Activated CD4-positive, alpha-beta T cell treated with anti-CD3 and anti-CD28 coated beads, Interleukin-2, amount 10 ng/mL, durations not matched to agents 7 days and 5 days (primary cell): Measurements from ENCODE around the gene MRPS27. TPM values are rescaled to one million over a fixed set of nuclear protein-coding genes. Genes with fewer than 3 reads are reported as not detected.

Source experiments
- CTCF ChIA-PET: fragments of 350-600 bp; sonication (Branson Sonifier 250); formaldehyde crosslinking; loops from one replicate; lab custom pipeline; 2021; ENCODE audit warnings: antibody characterized with exemption; lab: Charles Lee
- POLR2A ChIA-PET: fragments of 350-600 bp; sonication (Branson Sonifier 250); formaldehyde crosslinking; loops from one replicate; lab custom pipeline; 2021; ENCODE audit warnings: antibody characterized with exemption; lab: Charles Lee
- DNase-seq: peaks from one replicate; pipeline ENCODE4 v3.0.0-alpha.2; 2020
- H3K27ac Mint-ChIP-seq: one replicate; pipeline ENCODE4 v1.8.0; 2021; ENCODE audit warnings: mild to moderate bottlenecking, moderate library complexity, mixed read lengths
- H3K27me3 Mint-ChIP-seq: one replicate; pipeline ENCODE4 v1.8.0; 2021; ENCODE audit warnings: mixed read lengths
- H3K36me3 Mint-ChIP-seq: one replicate; pipeline ENCODE4 v1.8.0; 2021; ENCODE audit warnings: low read depth, mixed read lengths
- H3K4me1 Mint-ChIP-seq: one replicate; pipeline ENCODE4 v1.8.0; 2021; ENCODE audit warnings: mixed read lengths
- H3K4me3 Mint-ChIP-seq: one replicate; pipeline ENCODE4 v1.8.0; 2021; ENCODE audit warnings: mild to moderate bottlenecking, moderate library complexity, mixed read lengths
- H3K9me3 Mint-ChIP-seq: one replicate; pipeline ENCODE4 v1.8.0; 2021; ENCODE audit warnings: mixed read lengths
- total RNA-seq, 2 experiments: library from RNA; stranded (reverse); gene quantifications; one replicate each; pipeline ENCODE4 v1.2.3, GENCODE V29; 2021

The MRPS27 gene
- total RNA-seq, 2 experiments from 2014 or later, result 49.2 to 63.4 TPM

- Mint-ChIP-seq H3K9me3 (no peaks in the 10 kb centered on the region), H3K4me3 (no peak overlapping the region), H3K27ac (no peak overlapping the region), H3K36me3 (peaks cover under 1% of the 10 kb centered on the region), H3K4me1 (no peaks in the 10 kb centered on the region), H3K27me3 (no peaks in the 10 kb centered on the region)
- DNase-seq, result no peak
- ChIA-PET CTCF (no interaction called here), POLR2A (no interaction called here)
These were observed 107.9 kb downstream of the MRPS27 start for GRCh38 chr5:72212171-72212570.

GRCh38 chr5:72210888-72211678 is 109.0 kb downstream of the MRPS27 start:
- CTCF ChIA-PET, result no interaction called here
- no peak overlapping the region for H3K4me3 Mint-ChIP-seq
- no peaks in the 10 kb centered on the region for H3K27me3 Mint-ChIP-seq
- no peak overlapping the region for H3K27ac Mint-ChIP-seq
- H3K36me3 Mint-ChIP-seq, result no peaks in the 10 kb centered on the region
- POLR2A ChIA-PET, result no interaction called here
- H3K4me1 Mint-ChIP-seq, result no peaks in the 10 kb centered on the region
- no peaks in the 10 kb centered on the region for H3K9me3 Mint-ChIP-seq
- no peak for DNase-seq

DNA sequence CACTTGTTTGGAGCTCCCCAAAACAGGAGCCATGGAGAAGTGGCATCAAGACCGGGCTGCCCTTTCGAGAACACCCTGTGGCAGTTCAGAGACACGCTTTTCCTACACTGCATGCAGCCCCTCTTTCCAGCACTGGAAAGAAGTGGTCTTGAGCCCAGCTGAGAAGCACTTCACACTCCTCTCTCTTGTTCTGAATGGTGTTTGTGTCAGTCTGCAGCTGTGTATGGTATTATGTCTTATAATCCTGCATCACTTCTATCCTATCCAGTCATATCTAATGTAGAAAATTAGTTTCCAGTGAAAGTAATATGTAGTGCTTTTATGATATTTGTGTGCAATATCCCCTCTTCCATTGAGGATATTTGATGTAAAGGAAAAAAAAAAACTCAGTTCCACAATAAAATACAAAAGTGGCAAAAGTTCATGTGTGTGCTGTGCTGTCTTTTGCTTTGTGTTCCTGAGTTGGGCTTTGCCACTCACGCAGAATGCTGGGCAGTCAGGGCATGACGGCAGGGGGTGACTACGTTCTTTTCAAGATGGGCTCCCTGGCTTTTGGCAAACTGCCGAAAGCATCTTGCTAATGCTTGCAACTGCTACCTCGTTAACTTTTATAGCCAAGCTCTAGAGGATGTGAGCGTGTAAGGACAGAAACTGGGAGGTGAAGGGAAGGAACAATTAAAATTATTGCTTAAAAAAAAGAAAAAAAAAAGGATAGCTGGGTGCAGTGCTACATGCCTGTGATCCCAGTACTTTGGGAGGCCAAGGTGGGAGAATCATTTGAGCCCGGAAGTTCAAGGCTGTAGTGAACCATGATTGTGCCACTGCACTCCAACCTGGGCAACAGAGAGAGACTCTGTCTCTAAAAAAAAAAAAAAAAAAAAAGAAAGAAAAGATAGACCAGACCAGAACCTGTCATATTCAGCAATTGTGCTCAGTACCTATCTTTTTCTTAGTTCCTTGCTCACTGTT is 110.6 kb downstream of the MRPS27 start:
- no peak for DNase-seq
- Mint-ChIP-seq H3K27me3 (no peaks in the 10 kb centered on the region), H3K4me1 (no peaks in the 10 kb centered on the region), H3K4me3 (no peak overlapping the region), H3K36me3 (no peaks in the 10 kb centered on the region), H3K9me3 (no peaks in the 10 kb centered on the region), H3K27ac (no peak overlapping the region)
- ChIA-PET CTCF (interaction anchor here (1.0 kb wide), 1 partner anchor 99 kb away, joined by 3 read pairs; no protein-coding TSS in a partner anchor), POLR2A (no interaction called here)

DNA sequence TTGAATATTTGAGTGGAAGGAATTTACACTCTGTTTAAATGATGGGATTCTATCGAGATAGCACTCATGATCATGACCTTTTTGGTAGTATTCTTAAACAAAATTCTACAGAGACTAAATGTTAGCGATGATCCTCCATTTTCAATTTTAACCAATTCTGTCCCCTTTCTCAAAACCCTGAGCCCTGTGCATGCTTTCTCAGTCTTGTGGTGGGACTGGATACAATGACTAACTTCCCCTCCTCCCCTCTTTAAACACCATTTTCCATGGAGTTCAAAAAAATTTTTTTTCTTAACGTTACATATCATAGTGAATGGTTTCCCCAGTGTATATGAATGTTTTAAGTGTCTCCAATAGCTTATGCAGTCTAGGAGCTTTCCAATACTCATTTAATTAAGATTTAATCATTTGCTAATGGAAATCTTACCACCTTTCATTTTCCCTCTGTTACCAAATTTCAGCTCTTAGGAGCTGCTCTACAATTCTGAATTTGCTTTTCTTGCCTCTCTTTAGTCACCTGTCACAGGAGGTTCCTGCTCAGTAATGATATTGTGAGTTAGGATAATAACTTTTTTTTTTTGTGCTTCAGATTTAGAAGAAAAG is 111.6 kb downstream of the MRPS27 start:
- no peak for DNase-seq
- Mint-ChIP-seq H3K36me3 (no peaks in the 10 kb centered on the region), H3K4me1 (no peaks in the 10 kb centered on the region), H3K27me3 (no peaks in the 10 kb centered on the region), H3K9me3 (no peaks in the 10 kb centered on the region), H3K27ac (no peak overlapping the region), H3K4me3 (no peak overlapping the region)
- POLR2A ChIA-PET, result no interaction called here
- CTCF ChIA-PET, result interaction anchor here (0.6 to 1.0 kb wide), 2 partner anchors 30 to 100 kb away, joined by 3 read pairs; no protein-coding TSS in a partner anchor

GRCh38 chr5:72206994-72207393 is 113.0 kb downstream of the MRPS27 start:
- Mint-ChIP-seq H3K4me3 (no peak overlapping the region), H3K27ac (no peak overlapping the region), H3K9me3 (no peaks in the 10 kb centered on the region), H3K4me1 (no peaks in the 10 kb centered on the region), H3K27me3 (no peaks in the 10 kb centered on the region), H3K36me3 (no peaks in the 10 kb centered on the region)
- CTCF ChIA-PET, result no interaction called here
- POLR2A ChIA-PET, result no interaction called here
- no peak for DNase-seq

DNA sequence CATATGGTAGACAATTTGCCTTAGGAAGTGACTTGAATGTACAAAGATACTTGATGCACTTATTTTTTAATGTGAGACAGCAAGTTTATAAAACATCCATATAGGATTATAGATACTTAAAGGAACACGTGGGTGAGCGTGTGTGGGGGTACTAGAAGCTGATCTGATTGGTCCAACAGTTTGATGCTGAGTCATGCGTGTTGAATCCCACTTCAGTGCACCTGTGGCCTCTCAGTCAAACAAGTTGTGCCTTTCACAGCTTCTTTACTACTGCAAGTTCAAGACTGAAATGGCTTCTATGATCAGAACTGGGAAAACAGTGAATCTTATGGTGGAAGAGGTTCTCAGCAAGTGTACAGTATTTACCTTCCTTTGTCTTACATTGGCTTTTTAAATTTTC is 113.9 kb downstream of the MRPS27 start:
- Mint-ChIP-seq H3K4me3 (no peak overlapping the region), H3K9me3 (no peaks in the 10 kb centered on the region), H3K27ac (no peak overlapping the region), H3K36me3 (no peaks in the 10 kb centered on the region), H3K4me1 (no peaks in the 10 kb centered on the region), H3K27me3 (no peaks in the 10 kb centered on the region)
- POLR2A ChIA-PET, result no interaction called here
- DNase-seq, result no peak
- CTCF ChIA-PET, result no interaction called here

DNA sequence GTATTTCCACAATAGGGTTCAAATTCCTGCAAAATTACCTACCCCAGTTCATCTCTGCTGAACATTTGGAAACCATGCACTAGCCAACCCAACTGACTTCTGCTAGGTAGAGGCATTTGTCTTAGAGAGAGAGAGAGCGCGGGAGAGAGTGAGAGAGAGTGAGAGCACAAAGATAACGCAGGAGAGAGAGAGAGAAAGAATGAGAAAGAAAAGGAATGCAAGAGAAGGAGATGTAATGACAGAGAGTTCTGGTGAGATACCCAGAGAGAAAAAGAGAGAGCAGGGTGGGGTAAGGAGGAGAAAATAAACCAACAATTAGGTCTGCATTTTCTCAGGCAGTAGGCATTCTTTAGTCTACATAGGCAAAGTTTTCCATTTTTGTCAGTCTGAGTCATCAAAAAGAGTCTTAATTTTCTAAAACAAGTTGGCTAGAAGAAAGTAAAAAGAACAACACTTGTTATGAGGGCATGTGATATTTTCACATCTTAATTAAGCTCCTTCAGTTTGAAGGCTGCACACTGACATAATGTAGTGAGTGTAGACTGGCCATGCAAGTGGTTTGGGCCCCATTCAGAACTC is 114.5 kb downstream of the MRPS27 start:
- ChIA-PET POLR2A (no interaction called here), CTCF (no interaction called here)
- Mint-ChIP-seq H3K4me3 (no peak overlapping the region), H3K27me3 (no peaks in the 10 kb centered on the region), H3K36me3 (no peaks in the 10 kb centered on the region), H3K27ac (no peak overlapping the region), H3K4me1 (no peaks in the 10 kb centered on the region), H3K9me3 (no peaks in the 10 kb centered on the region)
- no peak for DNase-seq

- CTCF ChIA-PET, result no interaction called here
- H3K27ac Mint-ChIP-seq, result no peak overlapping the region
- H3K4me3 Mint-ChIP-seq, result no peak overlapping the region
- POLR2A ChIA-PET, result no interaction called here
- H3K27me3 Mint-ChIP-seq, result no peaks in the 10 kb centered on the region
- no peaks in the 10 kb centered on the region for H3K4me1 Mint-ChIP-seq
- no peak for DNase-seq
- no peaks in the 10 kb centered on the region for H3K9me3 Mint-ChIP-seq
- H3K36me3 Mint-ChIP-seq, result no peaks in the 10 kb centered on the region
These were observed 115.1 kb downstream of the MRPS27 start for GRCh38 chr5:72204946-72205345.

DNA sequence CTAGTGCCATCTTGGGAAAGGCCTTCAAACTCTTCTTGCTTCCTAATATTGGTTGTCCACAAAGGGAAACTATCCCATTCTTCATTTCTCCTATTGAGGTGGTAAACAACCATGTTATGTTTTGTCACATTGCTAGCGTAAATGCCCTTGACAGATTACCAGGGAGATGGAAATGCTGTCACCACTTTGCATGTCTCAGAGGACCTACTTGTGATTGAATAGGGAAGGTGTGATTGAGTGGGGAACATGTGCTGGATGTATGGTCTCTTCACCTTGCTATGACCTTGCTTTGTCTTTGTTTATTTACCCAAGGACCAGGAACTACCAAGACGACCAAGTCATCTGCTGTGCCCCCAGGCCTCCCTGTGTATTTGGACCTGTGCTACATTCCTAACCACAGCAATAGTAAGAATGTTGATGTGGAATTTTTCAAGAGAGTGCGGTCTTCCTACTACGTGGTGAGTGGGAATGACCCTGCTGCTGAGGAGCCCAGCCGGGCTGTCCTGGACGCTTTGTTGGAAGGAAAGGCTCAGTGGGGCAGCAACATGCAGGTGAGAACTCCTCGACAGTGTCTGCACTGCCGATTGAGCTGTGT is 116.7 kb downstream of the MRPS27 start:
- DNase-seq, result no peak
- Mint-ChIP-seq H3K4me3 (no peak overlapping the region), H3K4me1 (no peaks in the 10 kb centered on the region), H3K9me3 (no peaks in the 10 kb centered on the region), H3K36me3 (no peaks in the 10 kb centered on the region), H3K27me3 (no peaks in the 10 kb centered on the region), H3K27ac (no peak overlapping the region)
- ChIA-PET CTCF (no interaction called here), POLR2A (no interaction called here)

- no peaks in the 10 kb centered on the region for H3K27me3 Mint-ChIP-seq
- no peak overlapping the region for H3K4me3 Mint-ChIP-seq
- ChIA-PET CTCF (no interaction called here), POLR2A (no interaction called here)
- H3K4me1 Mint-ChIP-seq, result no peaks in the 10 kb centered on the region
- no peaks in the 10 kb centered on the region for H3K36me3 Mint-ChIP-seq
- no peaks in the 10 kb centered on the region for H3K9me3 Mint-ChIP-seq
- DNase-seq, result no peak
- no peak overlapping the region for H3K27ac Mint-ChIP-seq
These were observed 117.7 kb downstream of the MRPS27 start for GRCh38 chr5:72202331-72202825.

DNA sequence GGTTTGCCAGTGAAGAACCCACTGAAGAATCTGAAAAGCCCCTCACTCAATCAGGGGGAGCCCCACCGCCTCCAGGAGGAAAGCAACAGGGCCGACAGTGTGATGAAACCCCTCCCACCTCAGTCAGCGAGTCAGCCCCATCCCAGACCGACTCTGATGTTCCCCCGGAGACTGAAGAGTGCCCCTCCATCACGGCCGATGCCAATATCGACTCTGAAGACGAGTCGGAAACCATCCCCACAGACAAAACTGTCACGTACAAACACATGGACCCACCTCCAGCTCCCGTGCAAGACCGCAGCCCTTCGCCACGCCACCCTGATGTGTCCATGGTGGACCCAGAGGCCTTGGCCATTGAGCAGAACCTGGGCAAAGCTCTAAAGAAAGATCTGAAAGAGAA is 120.4 kb downstream of the MRPS27 start:
- DNase-seq, result no peak
- H3K4me1 Mint-ChIP-seq, result peaks cover 8% of the 10 kb centered on the region

DNA sequence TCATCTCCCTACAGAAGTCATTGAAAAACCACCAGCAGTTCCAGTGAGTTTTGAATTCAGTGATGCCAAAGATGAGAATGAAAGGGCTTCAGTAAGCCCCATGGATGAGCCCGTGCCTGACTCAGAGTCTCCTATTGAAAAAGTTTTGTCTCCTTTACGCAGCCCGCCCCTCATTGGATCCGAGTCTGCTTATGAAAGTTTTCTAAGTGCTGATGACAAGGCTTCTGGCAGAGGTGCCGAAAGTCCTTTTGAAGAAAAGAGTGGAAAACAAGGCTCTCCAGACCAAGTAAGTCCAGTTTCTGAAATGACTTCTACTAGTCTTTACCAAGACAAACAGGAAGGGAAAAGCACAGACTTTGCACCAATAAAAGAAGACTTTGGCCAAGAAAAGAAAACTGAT is 122.6 kb downstream of the MRPS27 start:
- ChIA-PET POLR2A (no interaction called here), CTCF (no interaction called here)
- Mint-ChIP-seq H3K27ac (no peak overlapping the region), H3K9me3 (peaks cover 2% of the 10 kb centered on the region), H3K36me3 (no peaks in the 10 kb centered on the region), H3K27me3 (peaks cover 21% of the 10 kb centered on the region), H3K4me1 (peaks cover 9% of the 10 kb centered on the region), H3K4me3 (no peak overlapping the region)
- no peak for DNase-seq

More for the DNA sequence above, 120.4 kb downstream of the MRPS27 start:
- Mint-ChIP-seq H3K27me3 (peaks cover 12% of the 10 kb centered on the region), H3K36me3 (no peaks in the 10 kb centered on the region), H3K27ac (no peak overlapping the region), H3K4me3 (no peak overlapping the region), H3K9me3 (peaks cover 2% of the 10 kb centered on the region)
- ChIA-PET CTCF (interaction anchor here (1.6 kb wide), 1 partner anchor 12 kb away, joined by 3 read pairs; no protein-coding TSS in a partner anchor), POLR2A (no interaction called here)
